ENCODE measurements around the gene DECR2.

DNA sequence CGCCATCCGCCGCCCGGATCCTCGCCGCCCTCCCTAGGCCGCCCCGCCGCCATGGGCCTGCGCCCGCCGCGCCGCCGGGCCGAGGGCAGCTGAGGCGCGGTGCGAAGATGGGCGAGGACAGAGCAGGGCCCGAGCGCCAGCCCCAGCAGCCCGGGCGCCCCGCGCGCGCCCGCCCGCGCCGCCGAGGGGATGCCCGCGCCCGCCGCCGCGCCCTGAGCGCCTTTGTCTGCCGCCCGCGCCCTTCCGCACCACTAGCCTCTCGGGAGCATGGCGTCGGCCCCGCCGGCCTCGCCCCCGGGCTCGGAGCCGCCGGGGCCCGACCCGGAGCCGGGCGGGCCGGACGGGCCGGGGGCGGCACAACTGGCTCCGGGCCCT is 24.0 kb downstream of the DECR2 start:
- TF ChIP-seq CTCF (IDR thresholded peaks at IDR 0.05) (no peak), POLR2A (IDR thresholded peaks at IDR 0.05) (no peak)

Measured in uterus (tissue), 2 donors.